NAMALWA (cell line): ENCODE data around the gene PCNX2.
"Not testable (repeated sequence)": the region's sequence is repeated elsewhere in the genome, so short reads cannot be mapped to it uniquely, and the experiment has no call there.

Source experiments
- DNase-seq: peaks from one replicate; pipeline ENCODE4 v3.0.0-alpha.2; 2015; ENCODE audit warnings: low spot score

The PCNX2 gene

GRCh38 chr1:233010146-233010545 is 285.4 kb downstream of the PCNX2 start:
- no peak for DNase-seq

- DNase-seq, result no peak
Measured at GRCh38 chr1:233006541-233006973, 289.0 kb downstream of the PCNX2 start.

DNA sequence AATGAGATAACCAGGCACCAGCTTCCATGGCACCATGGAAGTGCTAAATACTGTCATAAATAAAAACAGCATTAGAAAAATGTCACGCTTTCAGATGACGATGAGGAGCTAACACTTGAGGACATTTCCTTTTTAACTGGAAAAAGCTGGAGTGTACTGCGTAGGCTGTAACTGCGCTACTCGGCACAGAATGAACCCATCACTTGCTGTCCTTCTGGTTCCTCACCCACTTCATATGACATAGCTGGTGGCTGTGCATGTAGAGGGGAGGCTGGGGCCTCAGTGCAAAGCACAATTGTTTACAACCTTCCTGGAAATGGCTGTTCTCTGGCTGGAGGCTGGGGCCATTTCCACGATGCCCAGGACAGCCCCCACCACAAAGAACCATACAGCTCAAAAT is 289.4 kb downstream of the PCNX2 start:
- no peak for DNase-seq

DNA sequence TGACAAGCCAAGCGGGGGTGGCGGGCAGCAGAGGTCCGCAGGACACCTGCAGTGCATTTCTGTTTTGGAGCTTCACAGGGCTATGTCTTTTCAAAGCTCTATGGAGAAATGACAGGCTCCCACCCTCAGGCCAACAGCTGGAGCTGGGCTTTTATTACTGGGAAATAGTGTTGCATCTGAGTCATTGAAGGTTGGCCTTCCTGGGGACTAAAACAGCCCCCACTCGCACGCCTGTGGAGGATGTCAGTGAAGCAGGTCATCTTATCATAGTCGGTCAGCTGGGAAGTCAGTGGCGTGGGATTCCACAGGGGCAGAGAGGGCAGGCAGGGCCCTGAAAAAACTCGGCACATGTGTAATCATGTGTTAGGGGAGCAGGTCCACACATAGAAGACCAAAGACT is 289.8 kb downstream of the PCNX2 start:
- DNase-seq, result no peak

GRCh38 chr1:233005156-233005555 is 290.4 kb downstream of the PCNX2 start:
- no peak for DNase-seq

DNA sequence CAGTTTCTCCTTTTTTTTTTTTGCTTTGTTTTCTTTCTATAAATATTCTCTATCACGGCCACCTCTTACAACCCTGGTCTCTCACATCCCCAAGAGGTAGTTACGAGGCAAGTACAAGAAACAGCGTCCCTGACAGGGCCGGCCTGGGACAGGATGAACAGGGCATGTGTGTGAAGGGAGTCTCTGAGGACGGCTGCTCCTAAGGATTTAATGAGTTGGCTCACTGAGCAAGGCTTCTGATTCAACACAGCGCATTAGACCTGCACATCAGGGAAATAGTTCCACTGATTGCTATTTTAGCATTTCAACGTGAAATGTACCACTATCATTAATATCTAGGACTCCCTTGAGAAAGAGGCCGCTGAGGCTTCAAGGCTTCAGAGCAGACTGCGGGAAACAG is 291.1 kb downstream of the PCNX2 start:
- DNase-seq, result no peak

DNA sequence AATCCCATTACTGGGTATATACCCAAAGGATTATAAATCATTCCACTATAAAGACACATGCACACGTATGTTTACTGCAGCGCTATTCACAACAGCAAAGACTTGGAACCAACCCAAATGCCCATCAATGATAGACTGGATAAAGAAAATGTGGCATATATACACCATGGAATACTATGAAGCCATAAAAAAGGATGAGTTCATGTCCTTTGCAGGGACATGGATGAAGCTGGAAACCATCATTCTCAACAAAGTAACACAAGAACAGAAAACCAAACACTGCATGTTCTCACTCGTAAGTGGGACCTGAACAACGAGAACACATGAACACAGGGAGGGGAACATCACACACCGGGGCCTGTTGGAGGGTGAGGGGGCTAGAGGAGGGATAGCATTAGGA is 291.9 kb downstream of the PCNX2 start:
- not testable (repeated sequence) for DNase-seq

DNA sequence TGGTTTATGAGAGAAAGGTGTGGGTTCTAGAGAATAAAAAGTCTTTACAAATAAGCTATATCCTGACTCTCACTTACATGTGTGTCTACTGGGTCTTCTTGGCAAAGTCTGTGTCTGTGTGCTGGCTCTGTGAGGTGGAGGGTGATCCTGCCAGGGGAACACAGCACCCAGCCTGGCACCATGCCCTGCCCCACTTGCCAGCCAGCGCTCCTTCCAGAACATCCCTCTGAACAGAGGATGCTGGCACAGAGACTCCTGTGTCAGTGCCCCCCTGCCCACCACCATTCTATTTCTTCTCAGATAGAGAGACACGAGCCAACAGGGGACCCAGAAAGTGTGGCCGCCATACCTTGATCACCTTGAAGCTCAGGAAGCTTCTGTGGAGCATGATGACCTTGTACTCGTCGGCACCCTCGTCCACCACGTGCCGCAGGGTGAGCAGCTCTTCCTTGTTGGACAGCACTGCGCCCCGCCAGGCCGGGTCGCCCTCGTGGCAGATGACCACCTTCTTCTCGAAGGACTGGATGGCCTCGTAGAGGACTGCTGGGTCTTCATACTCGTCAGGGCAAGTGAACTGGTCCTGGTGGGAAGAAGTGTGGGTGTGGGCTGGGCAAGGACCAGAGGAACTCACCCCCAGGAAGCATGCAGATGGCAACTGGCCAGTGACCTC is 295.4 kb downstream of the PCNX2 start:
- DNase-seq, result no peak

DNA sequence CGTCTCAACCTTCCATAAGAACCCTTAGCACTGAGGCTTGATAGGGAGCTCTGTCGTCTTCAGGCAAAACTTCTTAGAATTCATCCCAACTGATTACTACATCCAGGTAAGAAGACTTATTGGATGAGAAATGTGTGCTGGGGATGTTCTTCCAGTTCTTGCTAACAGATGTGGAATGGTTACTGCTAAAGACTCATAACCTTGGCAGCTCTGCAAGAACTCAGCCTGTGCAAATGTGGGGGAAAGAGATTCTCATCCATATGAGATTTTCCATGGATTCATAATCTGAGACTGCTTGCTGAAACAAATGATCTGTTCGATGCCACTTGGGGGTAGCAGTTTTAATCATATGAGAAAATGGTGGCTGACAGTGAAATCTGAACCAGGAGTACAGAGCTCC is 296.9 kb downstream of the PCNX2 start:
- no peak for DNase-seq

DNA sequence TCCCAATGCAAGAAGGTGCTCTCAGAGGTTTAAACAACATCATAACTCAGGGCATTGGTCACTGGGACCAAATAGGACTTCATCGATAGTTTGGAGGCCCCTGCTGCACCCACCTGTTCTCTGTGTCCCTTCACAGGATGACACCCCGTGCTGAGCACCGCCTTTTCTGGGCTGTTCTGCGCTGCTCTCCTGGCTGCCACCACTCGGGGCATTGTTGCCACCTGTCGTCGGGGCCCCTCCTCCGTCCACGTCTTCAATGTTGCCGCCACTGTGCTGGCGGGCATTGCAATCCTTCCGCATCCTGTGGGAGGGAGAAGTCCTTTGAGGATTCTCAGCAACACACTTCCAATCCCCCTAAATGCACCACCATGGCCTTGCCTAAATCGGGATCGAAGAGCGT is 297.4 kb downstream of the PCNX2 start:
- no peak for DNase-seq

DNA sequence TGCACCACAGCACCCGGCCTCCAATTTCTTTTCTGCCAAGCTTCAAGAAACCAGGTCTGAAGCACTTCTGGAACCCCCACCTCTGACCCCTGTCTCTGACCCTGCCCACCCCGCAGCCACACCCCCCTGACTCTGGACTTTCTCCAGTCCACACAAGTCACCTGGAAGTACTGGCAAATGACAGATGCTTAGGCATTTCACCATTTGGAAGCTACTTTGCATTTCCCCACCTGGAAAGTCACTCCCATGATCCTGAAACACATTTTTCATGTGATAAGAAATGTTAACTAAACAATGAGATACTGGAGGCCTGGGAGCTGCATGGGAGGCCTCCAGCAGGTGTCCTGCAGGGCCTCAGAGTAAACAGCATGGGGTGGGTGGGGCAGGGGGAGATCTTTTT is 299.4 kb downstream of the PCNX2 start:
- no peak for DNase-seq

DNA sequence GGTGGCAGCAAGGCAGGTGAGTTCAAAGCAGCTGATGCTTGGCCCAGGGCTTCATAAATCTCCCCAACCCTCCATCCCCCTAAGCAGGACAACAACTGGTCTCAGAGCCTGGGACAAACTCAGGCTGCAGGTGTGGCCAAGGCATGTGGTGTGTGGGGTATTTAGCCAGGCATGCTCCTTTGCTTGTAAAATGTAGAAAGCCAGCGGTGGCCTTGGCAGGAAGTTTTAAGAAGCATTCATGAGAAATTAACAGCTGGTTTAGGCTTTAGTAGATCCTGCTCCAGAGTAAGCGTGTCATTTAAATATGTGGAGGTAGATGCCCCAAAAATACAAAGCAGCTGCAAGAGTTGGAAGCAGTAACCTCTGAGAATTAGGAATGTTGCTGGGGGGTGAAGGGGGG is 300.3 kb downstream of the PCNX2 start:
- DNase-seq, result no peak

DNA sequence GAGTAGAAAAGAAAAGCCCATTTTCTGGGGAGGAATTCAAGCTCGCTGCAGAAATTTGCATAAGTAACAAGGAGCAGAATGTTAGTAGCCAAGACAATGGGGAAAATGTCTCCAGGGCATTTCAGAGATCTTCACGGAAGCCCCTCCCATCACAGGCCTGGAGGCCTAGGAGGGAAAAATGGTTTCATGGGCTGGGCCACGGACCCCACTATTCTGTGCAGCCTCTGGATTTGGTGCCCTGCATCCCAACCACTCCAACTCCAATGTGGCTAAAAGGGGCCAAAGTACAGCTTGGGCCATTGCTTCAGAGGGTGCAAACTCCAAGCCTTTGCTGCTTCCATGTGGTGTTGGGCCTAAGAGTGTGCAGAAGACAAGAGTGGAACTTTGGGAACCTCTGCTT is 302.0 kb downstream of the PCNX2 start:
- no peak for DNase-seq

DNA sequence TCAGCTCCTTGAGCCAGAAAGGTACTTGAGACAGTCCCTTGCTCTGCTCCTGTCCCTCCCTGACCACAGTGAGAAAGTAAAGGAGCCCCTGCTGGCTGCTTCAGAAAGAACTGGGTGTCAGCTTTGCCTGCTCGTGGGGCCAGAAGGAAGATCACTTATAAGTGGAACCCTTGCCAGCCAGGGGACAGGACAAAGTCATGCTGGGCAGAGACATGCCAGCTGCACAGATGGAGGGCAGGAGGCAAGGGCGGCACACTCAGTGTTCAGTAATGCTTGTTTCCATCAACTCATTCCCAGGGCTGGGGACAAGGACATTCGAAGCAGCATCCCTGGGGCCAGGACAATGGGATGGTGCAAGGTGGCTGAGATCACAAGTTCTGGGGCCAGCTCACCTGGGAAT is 303.3 kb downstream of the PCNX2 start:
- no peak for DNase-seq

DNA sequence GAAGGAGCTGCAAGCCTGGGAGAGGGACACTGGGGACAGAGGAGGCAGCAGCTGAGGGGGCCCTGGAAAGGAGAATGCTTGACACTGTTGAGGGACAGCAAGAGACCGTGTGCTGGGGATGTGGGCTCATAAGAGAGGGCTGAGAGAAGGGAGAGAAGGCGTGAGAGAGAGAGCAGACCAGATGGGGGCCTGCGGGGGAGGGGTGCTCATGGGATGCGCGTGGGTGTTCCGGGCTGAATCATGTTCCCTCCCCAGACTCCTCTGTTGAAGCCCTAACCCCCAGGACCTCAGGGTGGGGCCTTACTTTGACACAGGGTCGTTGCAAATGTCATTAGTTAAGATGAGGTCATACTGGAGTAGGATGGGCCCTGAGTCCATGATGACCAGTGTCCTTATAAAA is 304.3 kb downstream of the PCNX2 start:
- DNase-seq, result no peak

- no peak for DNase-seq
Measured at GRCh38 chr1:232990176-232991128, 305.1 kb downstream of the PCNX2 start.

GRCh38 chr1:232988572-232989040 is 306.9 kb downstream of the PCNX2 start:
- no peak for DNase-seq

DNA sequence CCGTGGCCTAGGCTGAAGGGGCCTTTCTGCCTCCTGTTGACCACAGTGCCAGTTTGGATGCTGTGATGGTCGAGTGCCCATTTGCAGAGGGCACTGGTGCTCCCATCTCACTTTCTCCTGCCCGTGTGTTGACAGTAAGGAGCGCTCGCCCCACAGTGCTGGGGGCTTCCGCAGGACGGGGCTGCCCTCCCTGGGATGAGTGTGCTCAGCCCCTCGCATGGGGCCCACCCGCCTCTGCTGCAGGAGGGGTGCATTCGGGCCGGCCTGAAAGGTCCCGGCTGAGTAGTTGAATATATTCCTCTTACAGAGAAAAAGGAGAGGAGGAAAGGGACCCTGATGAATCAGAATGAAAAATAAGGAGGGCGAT is 307.8 kb downstream of the PCNX2 start:
- no peak for DNase-seq

DNA sequence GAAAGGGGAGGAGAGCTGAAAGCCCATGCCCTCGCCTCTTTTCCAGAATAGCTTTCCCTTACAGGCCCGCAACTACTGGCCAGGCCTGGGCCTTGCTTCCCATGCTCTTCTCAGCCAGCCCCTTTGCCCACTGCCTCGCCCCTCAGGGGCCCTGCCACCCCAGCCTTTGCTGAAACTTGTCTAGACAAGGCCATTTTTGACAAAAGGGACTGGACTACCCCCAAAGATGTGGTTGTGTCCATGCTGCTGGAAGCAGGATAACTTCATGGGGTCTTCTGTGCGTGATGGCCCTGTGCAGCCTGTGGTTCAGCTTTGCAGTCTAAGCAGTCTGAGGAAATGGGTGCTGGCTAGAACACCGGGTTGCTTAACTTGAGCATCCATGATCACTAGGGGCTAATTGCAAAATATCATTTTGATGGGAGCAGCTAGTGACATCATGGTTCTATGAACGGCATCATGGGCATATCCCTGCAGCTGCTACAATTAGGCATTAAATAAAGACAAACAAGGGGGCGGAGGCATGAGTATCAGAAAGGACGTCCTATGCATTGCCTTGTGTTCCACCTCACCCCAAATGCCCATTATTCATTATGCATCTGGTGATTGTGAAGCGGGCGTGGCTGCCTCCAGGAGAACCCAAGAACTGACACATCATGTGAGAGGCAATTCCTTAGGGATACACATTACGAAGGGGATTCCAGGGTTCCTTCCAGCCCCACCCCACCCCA is 308.3 kb downstream of the PCNX2 start:
- DNase-seq, result no peak

GRCh38 chr1:232986527-232986922 is 309.0 kb downstream of the PCNX2 start:
- DNase-seq, result no peak

GRCh38 chr1:232985882-232986526 is 309.5 kb downstream of the PCNX2 start:
- no peak for DNase-seq
